SK-N-SH treated with all-trans-retinoic acid at 6 μM for 48 hours (cell line): ENCODE data around the gene FDX1.

ENCODE experiments used
- CREB5 ChIP-seq: fragments of 250-450 bp; sonication (Bioruptor Pico); IDR thresholded peaks from 2 replicates; pipeline ENCODE4 v1.5.1; 2020; ENCODE audit warnings: low read depth, mild to moderate bottlenecking, moderate library complexity
- GLIS3 ChIP-seq: fragments of 250-450 bp; sonication (Bioruptor Pico); IDR thresholded peaks from 2 replicates; pipeline ENCODE4 v1.5.0; 2020; ENCODE audit warnings: mild to moderate bottlenecking, moderate library complexity
- OSR1 ChIP-seq: fragments of 250-450 bp; sonication (Bioruptor Pico); IDR thresholded peaks from 2 replicates; pipeline ENCODE4 v1.8.0; 2022; ENCODE audit warnings: moderate library complexity, mild to moderate bottlenecking, inconsistent platforms
- PATZ1 ChIP-seq: fragments of 250-450 bp; sonication (Bioruptor Pico); IDR thresholded peaks from 2 replicates; pipeline ENCODE4 v1.8.0; 2020; ENCODE audit warnings: mild to moderate bottlenecking, moderate library complexity, borderline replicate concordance
- SNAI2 ChIP-seq: fragments of 250-450 bp; sonication (Bioruptor Pico); IDR thresholded peaks from 2 replicates; pipeline ENCODE4 v1.5.0; 2020; ENCODE audit warnings: mild to moderate bottlenecking, moderate library complexity
- TSHZ2 ChIP-seq: fragments of 250-450 bp; sonication (Bioruptor Pico); IDR thresholded peaks from 2 replicates; pipeline ENCODE4 v1.5.0; 2020; ENCODE audit warnings: mild to moderate bottlenecking, moderate library complexity
- ZFP30 ChIP-seq: fragments of 450-650 bp; formaldehyde crosslinking; IDR thresholded peaks from 2 replicates; pipeline ENCODE4 v1.5.0; 2022; ENCODE audit warnings: mild to moderate bottlenecking, moderate library complexity
- ZNF565 ChIP-seq: fragments of 450-650 bp; formaldehyde crosslinking; conservative IDR thresholded peaks from 2 replicates; pipeline ENCODE4 v1.5.0; 2020; ENCODE audit warnings: low read depth, mild to moderate bottlenecking, moderate library complexity

GRCh38 chr11:110453684-110454354, 24.1 kb downstream of the FDX1 start:
- TF ChIP-seq PATZ1 (CRISPR knock-in tag) (no peak), SNAI2 (CRISPR knock-in tag) (no peak), OSR1 (CRISPR knock-in tag) (no peak), ZFP30 (CRISPR knock-in tag) (no peak), ZNF565 (CRISPR knock-in tag) (no peak), TSHZ2 (no peak), CREB5 (CRISPR knock-in tag) (no peak), GLIS3 (no peak)
